ENCODE results near the gene ARPC1A.
"Not testable (repeated sequence)": the region's sequence is repeated elsewhere in the genome, so short reads cannot be mapped to it uniquely, and the experiment has no call there.

DNA sequence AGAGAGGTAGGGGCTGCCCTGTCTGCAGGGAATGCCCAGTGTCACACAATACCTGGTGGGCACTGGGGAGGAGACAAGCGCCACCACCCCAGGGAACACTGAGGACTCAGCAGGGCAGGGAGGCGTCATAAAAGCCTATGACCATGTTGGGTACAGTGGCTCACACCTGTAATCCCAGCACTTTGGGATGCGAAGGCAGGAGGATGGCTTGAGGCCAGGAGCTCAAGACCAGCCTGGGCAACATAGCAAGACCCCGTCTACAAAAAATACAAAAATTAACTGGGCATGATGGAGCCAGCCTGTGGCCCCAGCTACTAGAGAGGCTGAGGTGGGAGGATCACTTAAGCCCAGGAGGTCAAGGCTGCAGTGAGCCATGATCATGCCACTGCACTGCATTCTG is 41.5 kb upstream of the ARPC1A start:
- not testable (repeated sequence) for TF ChIP-seq ZNF274 (IDR thresholded peaks at IDR 0.05; ENCODE audit: low read depth, low read length); SUZ12 (IDR thresholded peaks at IDR 0.05; ENCODE audit: extremely low read depth, insufficient read depth, insufficient read length)
